UCSD-AML1 (cell line): ENCODE data around the gene TXNDC16.

Experiments used
- DNase-seq: peaks from one replicate; lab custom pipeline; 2025; ENCODE audit not compliant: unreplicated experiment; lab: John Stamatoyannopoulos, UW

TXNDC16 gene

GRCh38 chr14:52391881-52392615 is 160.3 kb downstream of the TXNDC16 start:
- DNase-seq, result no peak
